Measurements from ENCODE around the gene MICOS13.
"Not testable (repeated sequence)": the region's sequence is repeated elsewhere in the genome, so short reads cannot be mapped to it uniquely, and the experiment has no call there.

Gene MICOS13

GRCh38 chr19:5680437-5681368 lies at the start of gene MICOS13, which contains the start of gene HSD11B1L:
Gene MICOS13 (minus strand): TSS chr19:5680516. CDS start chr19:5680486, 30 bp downstream.
Gene HSD11B1L (plus strand): TSS chr19:5681027. CDS start chr19:5684833, 3,806 bp downstream.
- DNase-seq: peak; percentile 96

DNA sequence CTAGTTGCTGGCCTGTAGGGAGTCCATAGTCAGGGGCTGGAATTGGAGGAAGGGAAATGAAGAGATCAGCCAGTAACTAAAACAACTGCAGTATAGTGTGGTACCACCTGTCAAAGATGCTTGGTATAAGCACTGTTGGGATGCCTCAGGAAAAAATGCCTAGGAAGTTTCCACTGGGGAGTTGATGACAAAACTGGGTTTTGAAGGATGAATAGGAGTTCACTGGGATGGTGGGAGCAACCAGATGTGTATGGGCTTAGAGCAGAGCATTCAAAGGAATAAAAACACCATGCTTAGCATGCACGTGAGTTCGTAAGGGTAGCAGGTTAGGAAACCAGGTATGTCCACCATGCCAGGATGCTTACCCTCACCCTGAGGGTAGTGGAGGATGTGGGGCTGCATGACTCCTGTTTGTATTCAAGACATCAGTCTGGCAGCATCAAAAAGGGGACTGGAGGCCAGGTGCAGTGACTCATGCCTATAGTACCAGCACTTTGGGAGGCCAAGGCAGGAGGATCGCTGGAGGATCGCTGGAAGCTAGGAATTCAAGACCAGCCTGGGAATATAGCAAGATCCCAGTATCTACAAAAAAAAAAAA lies 47.2 kb upstream of the MICOS13 start:
- no peak for DNase-seq

GRCh38 chr19:5719961-5720790 lies 39.9 kb upstream of the MICOS13 start, which contains the start of the genes CATSPERD and LONP1:
Gene CATSPERD (plus strand): TSS chr19:5720637. CDS start chr19:5720738, 101 bp downstream.
Gene LONP1 (minus strand): TSS chr19:5720146. CDS start chr19:5720132, 14 bp downstream.
- peak; percentile 96 for DNase-seq

DNA sequence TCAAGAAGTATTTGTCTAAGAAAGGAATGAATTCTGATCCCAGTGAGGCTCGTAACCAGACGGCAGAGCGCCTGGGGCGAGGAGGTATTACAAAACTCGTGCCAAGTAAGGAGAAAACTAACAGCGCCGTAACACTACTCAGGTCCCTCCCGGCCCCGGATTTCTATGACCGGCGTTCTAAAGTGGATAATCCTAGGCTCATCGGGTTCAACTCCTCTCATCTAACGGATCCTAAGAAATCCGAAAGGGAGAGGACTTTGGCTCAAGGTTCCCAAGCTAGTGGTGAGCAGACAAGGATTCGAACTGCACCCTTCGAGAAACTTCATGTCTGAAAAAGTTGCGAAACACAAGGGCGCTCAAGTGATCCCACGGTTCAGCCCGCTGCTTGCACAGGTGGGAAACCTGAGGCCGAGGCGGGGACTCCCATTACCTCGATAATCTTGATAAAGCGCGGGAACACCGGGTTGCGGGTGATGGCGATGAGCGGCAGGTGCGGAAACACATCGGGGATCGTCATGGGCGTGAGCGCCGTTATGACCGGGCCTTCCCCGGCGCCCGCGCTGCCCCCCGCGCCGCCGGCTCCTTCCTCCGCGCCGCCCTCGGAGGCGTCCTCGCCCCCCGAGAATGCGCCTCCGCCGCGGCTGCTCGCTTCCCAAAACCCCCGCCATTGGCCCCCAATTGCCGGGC lies 39.1 kb upstream of the MICOS13 start:
- DNase-seq: peak; percentile 10

DNA sequence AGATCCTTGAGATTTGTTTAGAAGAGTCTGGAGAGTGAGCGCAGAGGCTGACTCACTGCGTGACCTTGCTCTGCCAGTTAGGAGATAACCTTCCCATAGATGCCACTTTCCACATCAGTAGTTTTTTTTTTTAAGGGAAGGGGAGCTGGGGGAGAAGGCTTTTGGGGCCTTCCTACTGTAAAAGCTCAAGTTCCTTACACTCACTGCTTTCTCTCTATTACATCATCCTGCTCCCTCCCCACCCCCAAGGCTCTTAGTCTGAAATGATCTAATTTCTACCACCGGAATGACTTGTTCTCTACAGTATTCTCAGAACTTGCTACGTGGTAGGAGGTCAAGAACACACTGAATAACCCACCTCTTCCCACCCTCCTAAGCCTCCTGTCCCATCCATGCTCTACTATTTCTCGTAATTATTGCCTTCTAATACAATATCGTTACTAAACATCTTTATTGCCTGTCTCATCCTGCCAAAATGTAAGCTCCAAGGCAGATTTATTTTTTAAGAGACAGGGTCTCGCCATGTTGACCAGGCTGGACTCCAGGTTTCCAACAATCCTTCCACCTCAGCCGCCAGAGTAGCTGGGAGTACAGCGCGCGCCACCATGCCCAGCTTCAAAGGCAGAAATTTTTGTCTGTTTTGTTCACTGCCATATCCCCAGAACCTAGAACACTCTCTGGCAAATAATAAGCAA lies 38.4 kb upstream of the MICOS13 start:
- no peak for DNase-seq

GRCh38 chr19:5718037-5718578 lies 37.8 kb upstream of the MICOS13 start:
- no peak for DNase-seq

GRCh38 chr19:5717215-5717935 lies 37.1 kb upstream of the MICOS13 start:
- no peak for DNase-seq

- DNase-seq: no peak
Measured at GRCh38 chr19:5714816-5715215, 34.5 kb upstream of the MICOS13 start.

DNA sequence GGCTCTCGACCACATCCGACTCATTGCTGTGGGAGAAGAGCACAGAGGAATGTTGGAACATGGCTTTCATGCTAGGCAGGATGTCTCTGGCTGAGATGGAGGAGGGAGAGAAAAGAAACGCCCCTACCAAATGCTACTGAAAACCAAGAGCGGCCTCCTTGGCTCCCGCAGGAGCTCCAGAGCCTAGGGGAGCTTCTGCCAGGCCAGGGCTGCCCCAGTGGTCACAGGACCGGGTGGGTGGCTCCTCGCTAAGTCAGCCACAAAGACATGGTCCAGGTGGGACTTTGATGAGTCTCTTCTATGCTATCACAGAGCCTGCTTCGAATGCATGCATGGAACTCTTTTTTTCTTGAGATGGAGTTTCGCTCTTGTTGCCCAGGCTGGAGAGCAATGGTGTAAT lies 32.9 kb upstream of the MICOS13 start:
- DNase-seq: no peak

DNA sequence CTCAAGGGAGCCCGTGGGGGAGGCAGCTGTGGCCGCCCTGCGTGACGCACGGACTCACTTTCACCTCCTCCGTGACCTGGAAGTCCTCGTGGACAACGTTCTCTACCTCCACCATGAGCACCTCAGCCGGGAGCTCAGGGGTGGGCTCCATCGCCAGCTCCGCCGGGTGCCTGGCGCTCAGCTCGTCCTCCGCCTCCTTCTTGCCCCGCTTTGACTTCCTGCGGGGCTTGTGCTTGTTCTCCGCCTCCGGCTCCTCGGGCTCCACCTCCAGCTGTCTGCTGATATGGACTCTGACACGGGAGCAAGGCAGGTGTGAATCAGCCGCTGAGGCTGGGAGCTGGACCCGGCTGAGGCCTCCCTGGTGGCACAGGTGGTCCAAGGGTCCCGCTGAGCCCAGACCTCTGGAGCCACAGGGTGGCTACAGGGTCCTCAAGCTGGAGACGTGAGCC lies 31.4 kb upstream of the MICOS13 start:
- DNase-seq: no peak

- no peak for DNase-seq
Measured at GRCh38 chr19:5711025-5711424, 30.7 kb upstream of the MICOS13 start.

GRCh38 chr19:5707576-5708575 lies 27.6 kb upstream of the MICOS13 start:
- no peak for DNase-seq

- no peak for DNase-seq
Measured at GRCh38 chr19:5706876-5707573, 26.7 kb upstream of the MICOS13 start.

DNA sequence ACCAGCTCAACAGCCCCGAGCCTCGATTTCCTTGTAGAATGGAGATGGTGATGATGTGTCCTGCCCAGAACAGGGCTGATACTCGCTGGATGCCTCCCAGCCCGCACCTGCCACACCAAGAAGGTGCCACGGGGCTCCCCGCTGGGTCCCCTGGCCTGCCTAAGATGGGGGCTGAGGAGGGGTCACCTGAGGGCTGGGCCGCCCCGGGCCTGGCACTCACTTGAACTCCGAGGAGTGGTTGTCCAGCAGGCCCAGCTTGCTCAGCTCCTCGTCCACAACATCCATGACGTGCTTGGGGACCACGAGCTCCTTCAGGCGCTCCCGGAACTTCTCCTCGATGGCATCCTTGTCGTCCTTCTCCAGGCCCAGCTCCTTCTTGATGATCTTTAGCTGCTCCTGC lies 25.2 kb upstream of the MICOS13 start:
- DNase-seq: no peak

GRCh38 chr19:5703819-5704818 lies 23.8 kb upstream of the MICOS13 start:
- DNase-seq: no peak

GRCh38 chr19:5702053-5702410 lies 21.7 kb upstream of the MICOS13 start:
- DNase-seq: not testable (repeated sequence)

GRCh38 chr19:5700455-5701092 lies 20.3 kb upstream of the MICOS13 start:
- no peak for DNase-seq

All from NCI-H146 (cell line).